Fibroblast of the aortic adventitia (primary cell): ENCODE data around the gene SLC45A3. TPM values are rescaled to one million over a fixed set of nuclear protein-coding genes. Genes with fewer than 3 reads are reported as not detected.

Experiments used
- DNase-seq: peaks from one replicate; pipeline ENCODE4 v3.0.0-alpha.2; 2010; ENCODE audit warnings: low read depth
- H3K4me3 ChIP-seq: 2 replicates; pipeline ENCODE4 v1.5.1; 2011; ENCODE audit warnings: low read depth, mild to moderate bottlenecking, control low read depth, low read length, moderate library complexity
- total RNA-seq: library from RNA; depleted of rRNA; stranded (reverse); fragments of >200 nt; gene quantifications from 2 replicates; pipeline ENCODE4 v1.2.3, GENCODE V29; 2012; ENCODE audit warnings: low replicate concordance
- TF ChIP-seq, protein P1 (sequence below): IDR thresholded peaks from 2 replicates; pipeline ENCODE4 v1.5.1; 2011; ENCODE audit warnings: mild to moderate bottlenecking, low read length, control low read depth, inconsistent platforms; ENCODE audit not compliant: insufficient read depth

The SLC45A3 gene
- total RNA-seq, 1 donor = 1.7 TPM

DNA sequence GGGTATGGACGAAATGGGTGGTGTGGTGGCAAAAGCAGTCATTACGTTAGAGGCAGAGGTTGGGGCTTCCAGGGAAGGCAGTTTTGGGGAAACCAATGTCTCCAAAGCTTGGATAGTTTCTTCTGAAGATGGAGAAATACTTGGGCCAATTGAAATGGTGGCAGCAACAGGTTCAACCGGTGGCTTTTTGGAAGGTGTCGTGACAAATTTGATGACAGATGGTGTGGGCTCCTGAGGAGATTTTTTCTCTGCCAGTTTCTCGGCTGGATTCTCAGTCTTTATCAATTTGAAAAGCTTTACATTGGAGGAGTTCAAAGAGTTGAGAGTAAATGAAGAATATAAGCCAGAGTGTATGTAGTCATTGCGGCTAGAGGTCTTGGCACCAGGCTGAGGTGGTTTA lies 60.0 kb downstream of the SLC45A3 start:
- H3K4me3 ChIP-seq = no peak overlapping the region
- DNase-seq = no peak
- TF ChIP-seq, protein P1, sequence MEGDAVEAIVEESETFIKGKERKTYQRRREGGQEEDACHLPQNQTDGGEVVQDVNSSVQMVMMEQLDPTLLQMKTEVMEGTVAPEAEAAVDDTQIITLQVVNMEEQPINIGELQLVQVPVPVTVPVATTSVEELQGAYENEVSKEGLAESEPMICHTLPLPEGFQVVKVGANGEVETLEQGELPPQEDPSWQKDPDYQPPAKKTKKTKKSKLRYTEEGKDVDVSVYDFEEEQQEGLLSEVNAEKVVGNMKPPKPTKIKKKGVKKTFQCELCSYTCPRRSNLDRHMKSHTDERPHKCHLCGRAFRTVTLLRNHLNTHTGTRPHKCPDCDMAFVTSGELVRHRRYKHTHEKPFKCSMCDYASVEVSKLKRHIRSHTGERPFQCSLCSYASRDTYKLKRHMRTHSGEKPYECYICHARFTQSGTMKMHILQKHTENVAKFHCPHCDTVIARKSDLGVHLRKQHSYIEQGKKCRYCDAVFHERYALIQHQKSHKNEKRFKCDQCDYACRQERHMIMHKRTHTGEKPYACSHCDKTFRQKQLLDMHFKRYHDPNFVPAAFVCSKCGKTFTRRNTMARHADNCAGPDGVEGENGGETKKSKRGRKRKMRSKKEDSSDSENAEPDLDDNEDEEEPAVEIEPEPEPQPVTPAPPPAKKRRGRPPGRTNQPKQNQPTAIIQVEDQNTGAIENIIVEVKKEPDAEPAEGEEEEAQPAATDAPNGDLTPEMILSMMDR = no peak

DNA sequence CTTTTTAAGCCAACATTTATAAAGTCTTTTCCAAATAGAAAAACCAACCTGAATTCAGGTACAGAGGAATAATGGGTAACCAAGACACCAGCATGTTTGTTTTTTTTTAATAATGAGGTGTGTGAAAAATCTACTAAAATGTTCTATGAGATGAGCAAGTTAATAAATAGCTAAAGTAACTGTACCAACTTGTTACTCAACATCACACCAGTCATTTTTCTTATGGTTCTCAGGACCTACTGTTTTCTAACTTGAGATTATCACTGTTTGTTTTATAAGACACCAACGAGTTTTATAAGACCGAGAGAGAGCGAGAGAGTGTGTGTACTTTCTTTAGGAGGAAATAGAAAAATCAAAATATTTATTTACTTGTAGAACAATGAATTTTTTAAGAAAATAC lies 60.9 kb downstream of the SLC45A3 start:
- H3K4me3 ChIP-seq = no peak overlapping the region
- no peak for DNase-seq
- TF ChIP-seq, protein P1 = no peak

DNA sequence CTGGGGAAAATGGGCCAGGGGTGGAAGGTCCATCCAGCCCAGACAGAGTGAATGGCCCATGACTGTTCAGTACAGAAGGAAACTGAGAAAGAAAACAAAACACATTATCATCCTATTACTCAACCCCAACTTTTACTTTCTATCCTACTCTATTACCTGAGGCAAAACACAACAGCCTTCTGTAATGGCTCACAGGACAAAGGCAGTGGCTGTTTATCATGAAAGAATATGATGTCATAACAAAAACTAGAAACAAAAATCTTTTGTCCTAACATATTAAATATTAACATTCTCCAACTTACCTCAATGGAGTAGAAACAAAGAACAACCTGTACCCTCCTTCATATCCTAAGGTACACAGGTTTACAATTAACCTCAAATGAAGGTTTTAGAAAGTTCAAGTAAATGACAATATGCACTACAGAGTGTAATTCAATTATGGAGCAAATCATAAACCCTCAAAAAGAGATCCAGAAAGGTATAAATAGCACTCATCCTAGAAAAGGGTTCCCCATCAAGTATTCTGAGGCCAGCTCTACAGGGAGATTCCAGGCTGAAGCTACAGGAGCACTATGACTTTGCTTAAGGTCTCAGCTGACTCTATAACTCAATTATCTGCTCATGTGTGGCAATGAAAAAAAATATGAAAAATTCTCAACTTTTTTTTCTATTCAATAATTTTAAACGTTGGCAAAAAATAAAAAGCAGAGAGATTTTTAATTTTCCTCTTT lies 63.6 kb downstream of the SLC45A3 start:
- no peak for DNase-seq
- TF ChIP-seq, protein P1 = no peak
- H3K4me3 ChIP-seq = no peak overlapping the region

DNA sequence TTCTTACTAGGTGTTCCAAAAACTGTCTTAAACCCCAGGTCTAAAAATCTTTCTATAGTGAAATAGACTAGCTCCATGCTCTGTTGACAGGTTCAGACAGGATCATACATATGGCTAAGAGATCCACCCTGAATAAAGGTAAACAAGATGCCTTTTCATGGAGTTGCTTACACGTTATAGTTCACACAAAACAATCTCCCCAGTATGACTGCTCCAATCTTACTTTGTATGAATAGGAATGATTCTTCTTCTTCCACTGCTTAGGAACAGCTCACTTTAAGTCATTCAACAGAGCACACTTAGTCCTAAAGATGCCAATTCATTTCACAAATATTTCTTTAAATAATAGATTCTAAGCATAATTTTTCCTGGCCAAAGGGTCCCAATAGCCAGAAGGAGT lies 64.5 kb downstream of the SLC45A3 start:
- H3K4me3 ChIP-seq = no peak overlapping the region
- TF ChIP-seq, protein P1 = no peak
- no peak for DNase-seq

DNA sequence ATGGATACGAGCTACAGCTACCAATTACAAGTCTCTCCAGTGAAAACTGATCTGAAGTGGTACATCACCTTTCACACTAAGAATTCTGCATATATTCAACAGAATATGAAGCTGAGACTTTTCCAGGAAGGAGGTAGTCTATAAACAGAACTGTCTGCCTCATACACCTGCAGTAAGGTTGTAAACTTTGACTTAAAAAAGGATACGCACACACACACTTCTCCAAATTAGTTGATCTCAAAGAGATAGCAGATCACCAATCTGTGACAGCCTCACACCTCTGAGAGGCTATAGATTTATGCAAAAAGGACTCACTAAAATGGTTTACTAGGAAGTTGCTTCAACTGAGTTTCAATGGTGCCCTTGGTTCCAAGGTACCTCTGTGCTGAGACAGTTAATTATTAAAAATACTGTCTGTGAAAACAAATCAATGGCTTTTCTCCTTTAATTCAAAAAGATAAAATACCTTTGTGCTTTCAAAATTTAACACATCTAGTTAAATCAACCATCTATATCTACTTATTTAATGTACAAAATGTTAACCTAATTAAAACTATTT lies 66.4 kb downstream of the SLC45A3 start:
- TF ChIP-seq, protein P1 = no peak
- DNase-seq = no peak
- no peak overlapping the region for H3K4me3 ChIP-seq

DNA sequence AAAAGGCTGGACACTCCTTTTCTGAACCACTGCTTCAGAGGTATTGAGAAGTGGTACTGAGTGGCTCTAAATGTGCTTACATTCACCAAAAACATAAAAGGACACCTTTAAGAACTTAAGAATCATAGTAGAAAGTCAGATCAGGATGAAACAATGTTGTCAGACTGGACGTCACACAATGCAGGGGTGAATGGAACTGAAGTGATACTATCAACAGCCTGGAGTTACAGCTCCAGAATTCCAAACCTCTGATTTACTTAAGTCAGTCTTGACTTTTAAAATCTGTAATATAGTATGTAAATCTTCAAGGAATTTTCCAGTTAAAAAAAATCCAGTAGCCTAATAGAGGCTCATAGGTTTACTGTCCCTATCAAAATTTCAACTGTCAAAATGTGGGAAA lies 67.8 kb downstream of the SLC45A3 start:
- TF ChIP-seq, protein P1 = no peak
- H3K4me3 ChIP-seq = no peak overlapping the region
- DNase-seq = no peak
